Cardiac fibroblast (primary cell): Measurements from ENCODE around the gene P2RY2.

Experiments
- DNase-seq, 2 donors: peaks; one replicate each; pipeline versions ENCODE4 v3.0.0 to v3.0.0-alpha.2; 2010; ENCODE audit warnings: low read depth in 2 of 2
- H3K4me3 ChIP-seq, 2 donors: replicated peaks in 1 of 2; 1 replicate in 1 of 2; 2 replicates in 1 of 2; pipeline ENCODE4 v1.5.1; 2011; ENCODE audit warnings: low read depth in 2 of 2, low read length in 2 of 2, mild to moderate bottlenecking in 2 of 2, moderate library complexity in 1 of 2
- CTCF ChIP-seq: IDR thresholded peaks from one replicate; pipeline ENCODE4 v1.5.1; 2011; ENCODE audit warnings: low read depth, mild to moderate bottlenecking, low read length, inconsistent platforms

The P2RY2 gene

GRCh38 chr11:73236854-73237253 is 18.8 kb downstream of the P2RY2 start:
- no peak overlapping the region for H3K4me3 ChIP-seq
- peak; percentile 39 to 72 for DNase-seq
- peak; percentile 72 for TF ChIP-seq CTCF

DNA sequence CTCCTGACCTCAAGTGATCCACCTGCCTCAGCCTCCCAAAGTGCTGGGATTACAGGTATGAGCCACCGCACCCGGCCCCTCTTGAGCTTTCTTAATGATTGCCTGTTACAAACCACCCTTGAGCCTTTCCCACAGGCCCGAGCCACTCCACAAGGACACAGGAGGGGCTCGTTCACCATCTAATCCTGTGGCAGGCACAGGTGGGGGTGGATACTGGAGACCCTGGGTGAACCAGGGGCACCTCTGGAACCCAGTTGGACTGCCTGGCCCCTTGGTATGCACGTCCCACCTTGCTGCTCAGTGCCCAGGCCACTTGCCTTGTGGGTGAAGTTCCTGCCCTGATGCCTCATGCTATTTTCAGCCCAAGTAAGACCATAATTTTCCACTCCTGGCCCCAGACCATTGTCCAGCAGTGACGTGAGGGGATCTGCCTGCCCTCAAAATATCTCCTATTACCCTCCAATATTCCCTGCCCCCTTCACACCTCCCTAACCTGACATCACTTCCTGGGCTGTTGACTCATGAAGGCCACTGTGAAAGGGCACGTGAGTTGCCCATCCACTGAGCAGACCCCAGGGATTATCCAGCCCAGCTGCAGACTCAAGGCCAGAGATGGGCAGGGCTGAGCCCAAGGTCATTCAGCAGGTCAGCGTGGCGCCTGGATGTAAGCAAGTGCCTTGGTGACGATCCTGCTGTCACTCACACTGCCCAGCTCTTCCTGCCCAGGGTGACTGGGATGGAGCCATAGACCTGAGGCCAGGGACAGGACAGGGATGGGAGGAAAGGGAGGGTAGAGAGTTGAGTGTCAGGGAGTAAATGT is 19.6 kb downstream of the P2RY2 start:
- DNase-seq = peak; percentile 68 to 80
- no peak overlapping the region for H3K4me3 ChIP-seq
- TF ChIP-seq CTCF = no peak

- no peak overlapping the region for H3K4me3 ChIP-seq
- no peak for TF ChIP-seq CTCF
- DNase-seq = no peak
These were observed 21.0 kb downstream of the P2RY2 start for GRCh38 chr11:73239111-73239521.

DNA sequence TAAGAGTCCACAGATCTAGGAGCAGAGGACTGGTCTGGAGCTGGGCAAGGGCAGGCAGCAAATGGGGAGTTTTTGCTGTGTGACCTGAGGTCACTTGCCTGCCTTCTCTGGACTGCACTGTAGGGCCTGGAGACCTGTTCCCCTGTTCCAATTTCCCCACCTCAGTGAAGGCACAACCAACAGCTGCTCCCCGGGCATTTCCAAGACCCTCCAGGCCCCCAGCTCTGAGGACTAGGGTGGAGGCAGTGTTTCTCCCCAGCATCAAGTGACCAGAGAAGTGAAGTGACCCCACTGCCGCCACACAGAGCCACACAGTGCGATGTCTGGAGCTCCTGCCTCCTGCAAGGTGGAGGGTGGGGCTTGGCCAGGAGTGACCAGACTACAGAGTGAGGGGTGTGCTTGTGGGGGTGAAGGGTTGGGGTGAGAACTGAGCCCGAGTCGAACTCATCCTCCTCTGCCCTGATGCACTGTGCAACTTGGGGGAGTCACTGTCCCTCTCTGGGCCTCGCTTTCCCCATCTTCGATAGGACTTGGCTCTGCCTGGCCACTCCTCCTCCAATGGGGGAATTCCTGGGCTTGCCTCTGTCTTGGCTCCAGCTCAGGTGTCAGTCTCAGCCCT is 21.6 kb downstream of the P2RY2 start:
- no peak overlapping the region for H3K4me3 ChIP-seq
- no peak for DNase-seq
- no peak for TF ChIP-seq CTCF

DNA sequence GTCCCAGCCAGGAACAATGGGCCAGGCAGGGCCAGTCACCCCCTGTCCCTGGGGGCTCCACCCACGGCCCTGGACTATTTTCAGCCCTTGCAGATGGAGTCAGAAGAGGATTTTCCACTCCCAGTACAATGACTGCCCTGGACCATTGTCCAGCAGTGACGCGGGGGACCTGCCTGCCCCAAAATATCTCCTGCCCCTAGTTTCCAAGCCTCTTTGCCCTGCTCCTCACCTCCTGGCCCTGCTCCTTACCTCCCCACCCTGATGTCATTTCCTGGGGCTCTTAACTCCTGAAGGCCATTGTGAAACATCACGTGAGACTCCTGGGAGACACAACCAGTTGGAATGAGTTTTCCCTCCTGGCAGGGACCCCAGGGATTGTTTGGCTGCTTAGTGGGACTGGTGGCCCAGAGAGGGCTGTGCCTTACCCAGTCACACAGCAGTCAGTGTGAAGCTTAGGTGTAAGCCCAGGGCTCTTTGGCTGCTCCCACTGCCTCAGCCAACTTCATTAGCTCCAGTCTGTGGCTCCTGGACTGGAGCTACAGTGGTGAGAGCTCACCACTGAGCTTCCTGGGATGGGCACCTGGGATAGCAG is 22.2 kb downstream of the P2RY2 start:
- no peak overlapping the region for H3K4me3 ChIP-seq
- peak; percentile 85 to 90 for DNase-seq
- no peak for TF ChIP-seq CTCF

DNA sequence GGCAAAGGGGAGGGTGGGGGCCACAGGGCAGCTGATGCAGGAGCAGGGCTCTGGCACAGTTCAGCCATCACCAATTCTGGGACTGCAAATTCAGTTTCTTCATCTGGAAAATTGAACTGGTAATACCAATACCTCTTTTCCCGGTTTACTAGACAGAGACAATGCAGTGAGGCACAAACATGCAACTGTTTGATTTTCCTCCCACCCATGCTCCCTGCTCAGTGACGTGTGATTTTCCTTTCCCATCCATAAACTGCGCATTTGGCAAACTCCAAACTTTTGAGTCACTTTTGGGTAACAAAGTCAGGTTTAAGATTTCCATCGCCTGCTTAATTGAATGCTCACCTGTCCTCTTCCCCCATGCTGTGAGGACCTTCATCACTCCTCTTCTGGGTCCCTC is 23.2 kb downstream of the P2RY2 start:
- no peak for TF ChIP-seq CTCF
- no peak for DNase-seq
- no peak overlapping the region for H3K4me3 ChIP-seq
